HG03457 (cell line): ENCODE results near the gene BRPF3.

Experiments
- ATAC-seq: cut with Tn5 transposase; IDR thresholded peaks from one replicate; pipeline ENCODE4 v1.9.1; 2021; ENCODE audit warnings: moderate number of reproducible peaks; ENCODE audit not compliant: unreplicated experiment

Gene BRPF3

DNA sequence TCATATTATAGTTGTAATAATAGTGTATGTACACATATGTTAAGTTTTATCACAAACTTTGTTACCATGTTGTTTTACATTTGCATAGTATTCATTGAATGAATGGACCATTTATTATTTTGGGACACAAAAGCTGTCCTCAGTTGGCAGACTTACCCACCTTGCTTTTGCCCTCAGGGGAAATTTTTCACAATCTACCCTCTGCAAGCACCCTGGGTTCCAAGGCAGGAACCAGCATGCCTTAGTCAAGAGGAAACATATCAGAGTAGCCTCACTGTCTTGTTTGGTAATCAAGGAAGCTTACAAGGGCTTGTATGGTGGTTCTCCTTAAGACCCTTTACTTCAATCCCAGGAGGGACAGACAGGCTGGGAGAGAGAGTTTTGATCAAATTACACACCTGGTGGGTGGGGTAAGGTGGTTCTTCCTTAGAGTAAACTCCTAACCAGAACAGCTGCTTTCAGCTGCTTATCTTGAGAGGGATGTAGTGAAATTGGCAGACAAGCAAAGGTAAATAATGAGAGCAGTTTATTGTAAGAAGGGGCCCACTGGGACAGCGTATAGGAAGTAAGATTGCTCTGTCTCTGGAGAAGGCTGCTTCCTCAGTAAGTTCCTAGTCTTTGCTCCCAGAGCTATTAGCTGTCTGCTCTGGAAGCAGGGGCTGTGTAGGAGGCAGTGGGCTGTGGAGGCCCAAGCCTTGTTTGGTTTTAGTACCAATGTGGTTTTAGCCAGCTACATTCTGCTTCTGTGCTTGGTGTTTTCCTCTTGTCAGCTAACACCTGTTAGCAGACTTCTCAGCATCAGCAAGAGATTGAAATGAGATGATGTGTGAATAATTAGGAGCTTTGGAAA is 31.1 kb downstream of the BRPF3 start:
- no peak for ATAC-seq

DNA sequence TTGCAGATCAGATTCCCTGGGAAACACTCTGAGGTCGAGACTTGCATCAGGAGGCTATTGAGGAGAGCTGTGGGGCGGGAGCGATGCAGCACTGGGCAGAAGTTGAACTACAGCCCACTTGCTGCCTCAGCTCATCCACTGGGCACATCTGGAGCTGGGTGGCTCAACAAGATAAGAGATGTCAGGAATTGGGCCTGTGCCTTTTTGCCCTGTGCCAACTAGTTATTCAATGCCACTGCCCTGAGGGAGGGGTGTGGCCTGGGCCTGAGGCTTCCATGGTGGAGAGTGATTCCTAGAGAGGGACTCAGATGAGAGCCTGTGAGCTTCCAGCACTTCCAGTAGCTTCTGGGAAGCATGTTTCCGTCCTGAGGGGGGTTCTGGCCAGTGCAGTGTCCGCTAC is 32.7 kb downstream of the BRPF3 start:
- no peak for ATAC-seq

- ATAC-seq = no peak
Observed at GRCh38 chr6:36230371-36230770, 33.8 kb downstream of the BRPF3 start.

GRCh38 chr6:36232172-36232571 is 35.6 kb downstream of the BRPF3 start:
- no peak for ATAC-seq

DNA sequence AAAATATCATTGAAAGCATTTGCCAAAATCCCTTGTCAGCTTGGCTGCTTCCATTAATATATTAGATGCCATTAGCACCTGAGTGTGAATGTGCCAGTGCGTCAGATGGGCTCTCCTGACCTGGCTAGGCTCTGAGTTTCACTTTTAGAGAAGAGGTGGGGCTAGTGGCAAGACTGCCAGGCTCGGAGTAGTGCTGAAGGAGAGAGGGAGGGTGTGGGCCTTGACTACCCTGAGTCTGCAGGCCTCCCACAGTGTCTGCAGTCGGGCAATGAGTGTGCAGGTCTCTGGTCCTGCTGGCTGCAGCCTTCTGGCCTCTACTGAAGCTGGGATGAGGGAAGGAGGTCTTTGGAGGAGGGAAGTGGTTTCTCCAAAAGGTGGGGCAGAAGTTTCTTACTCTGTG is 38.8 kb downstream of the BRPF3 start:
- no peak for ATAC-seq

DNA sequence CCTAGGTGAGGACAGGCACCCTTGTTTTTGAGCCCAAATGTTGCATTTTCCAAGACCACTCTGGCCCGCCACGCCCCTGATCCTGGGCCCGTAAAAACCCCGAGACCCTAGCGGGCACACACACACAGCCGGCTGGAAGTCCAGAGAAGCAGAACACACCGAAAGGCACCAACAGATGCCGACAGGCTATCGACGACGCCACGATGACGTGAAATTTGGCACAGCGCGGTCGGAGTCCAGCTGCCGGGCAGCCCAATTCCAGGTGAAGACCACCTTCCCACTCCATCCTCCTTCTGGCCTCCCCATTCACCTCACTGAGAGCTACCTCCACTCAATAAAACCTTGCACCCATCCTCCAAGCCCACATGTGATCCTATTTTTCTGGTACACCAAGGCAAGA is 39.3 kb downstream of the BRPF3 start:
- no peak for ATAC-seq

DNA sequence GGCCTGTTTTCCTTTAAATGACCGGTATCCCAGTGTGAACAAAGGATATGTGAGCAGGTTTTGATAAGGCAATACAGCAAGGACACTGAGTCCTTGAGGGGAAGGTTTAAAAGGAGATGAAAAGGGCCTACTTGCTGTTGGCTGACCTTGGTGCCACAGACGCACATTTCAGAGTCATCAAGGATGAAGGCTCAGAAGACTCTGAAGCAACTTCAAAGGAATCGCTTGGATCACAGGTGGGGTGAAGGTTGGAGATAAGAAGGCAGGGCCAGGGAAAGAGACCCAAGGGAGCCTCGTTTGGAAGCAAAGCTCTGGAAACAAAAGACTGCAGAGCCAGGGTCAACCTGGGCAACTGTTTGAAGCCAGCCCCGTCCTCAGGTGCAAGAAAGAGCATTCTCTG is 43.2 kb downstream of the BRPF3 start:
- ATAC-seq = no peak

DNA sequence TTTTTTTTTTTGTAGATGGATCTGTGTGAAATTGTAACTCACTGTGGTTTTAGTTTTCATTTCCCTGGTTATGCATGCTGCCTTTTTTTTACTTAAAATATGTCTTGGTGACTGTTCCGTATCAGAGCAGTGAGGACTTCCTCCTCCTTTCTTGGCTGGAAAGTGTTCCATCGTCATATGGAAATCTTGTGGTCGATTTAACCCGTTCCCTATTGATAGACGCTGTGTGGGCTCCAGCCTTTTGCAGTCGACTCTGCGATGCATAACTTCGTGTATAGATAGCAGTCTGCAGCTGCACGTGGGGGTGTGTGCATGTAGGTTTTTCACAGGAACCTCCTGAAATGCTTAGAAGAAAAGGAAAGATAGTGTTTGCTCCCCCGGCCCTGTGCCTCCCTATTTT is 45.2 kb downstream of the BRPF3 start:
- no peak for ATAC-seq

DNA sequence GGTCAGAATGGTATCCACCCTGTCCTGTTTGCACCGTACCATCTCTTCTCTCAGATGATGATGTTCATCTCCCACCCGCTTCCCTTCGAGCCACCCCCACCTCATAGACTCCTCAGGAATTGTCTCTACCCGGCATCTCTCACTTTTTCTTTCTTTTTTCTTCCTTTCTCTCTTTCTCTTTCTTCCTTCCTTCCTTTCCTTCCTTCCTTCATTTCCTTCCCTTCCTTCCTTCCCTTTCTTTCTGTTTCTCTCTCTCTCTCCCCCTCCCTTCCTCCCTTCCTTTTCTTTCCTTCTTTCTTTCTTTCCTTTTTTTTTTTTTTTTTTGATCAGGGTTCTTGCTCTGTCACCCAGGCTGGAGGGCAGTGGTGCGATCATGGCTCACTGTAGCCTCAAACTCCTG is 45.6 kb downstream of the BRPF3 start:
- no peak for ATAC-seq

DNA sequence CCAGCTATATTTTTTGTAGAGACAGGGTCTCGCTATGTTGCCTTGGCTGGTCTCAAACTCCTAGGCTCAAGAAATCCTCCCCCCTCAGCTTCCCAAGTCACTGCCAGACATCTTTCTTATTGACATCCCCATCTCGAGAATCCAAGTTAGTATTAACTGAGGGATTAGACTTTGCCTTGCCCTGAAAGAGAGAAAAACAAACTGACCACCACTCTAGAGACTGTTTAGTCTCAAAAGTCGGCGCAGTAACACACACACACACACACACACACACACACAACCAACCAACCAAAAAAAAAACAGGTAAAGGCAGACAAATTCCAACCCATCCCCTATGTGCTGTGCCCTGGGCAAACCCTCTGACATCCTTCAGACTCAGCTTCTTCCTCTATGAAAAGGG is 46.1 kb downstream of the BRPF3 start:
- no peak for ATAC-seq

DNA sequence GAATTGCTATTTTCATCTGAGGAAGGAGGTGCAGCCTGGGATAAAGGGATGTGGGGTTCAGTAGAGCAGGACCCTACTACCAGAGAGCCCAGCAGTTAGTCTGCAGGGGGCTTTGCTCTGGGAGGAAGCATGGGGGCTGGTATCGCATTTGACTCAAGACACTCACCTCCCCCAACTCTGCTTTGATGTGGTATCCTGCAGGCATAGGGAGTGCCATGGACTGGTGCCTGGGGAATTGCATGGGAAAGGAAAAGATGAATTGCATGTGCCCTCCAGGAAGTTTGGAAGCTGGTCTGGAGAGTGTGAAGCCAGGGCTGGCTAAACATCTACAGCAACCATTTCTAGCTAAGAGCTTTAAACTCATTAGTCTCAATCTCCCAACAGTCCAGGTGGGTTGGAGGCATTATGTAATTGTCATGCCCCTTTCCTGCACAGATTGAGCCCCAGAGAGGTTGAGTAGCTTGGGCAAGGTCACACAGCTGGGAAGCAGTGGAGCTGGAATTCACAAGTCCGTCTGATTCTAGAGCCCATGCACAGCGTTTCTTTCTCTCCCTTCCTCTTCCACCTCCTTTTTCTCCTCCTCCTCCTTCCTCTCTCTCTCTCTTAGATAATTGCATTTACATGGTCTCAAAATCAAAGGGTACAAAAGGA is 47.1 kb downstream of the BRPF3 start:
- no peak for ATAC-seq

DNA sequence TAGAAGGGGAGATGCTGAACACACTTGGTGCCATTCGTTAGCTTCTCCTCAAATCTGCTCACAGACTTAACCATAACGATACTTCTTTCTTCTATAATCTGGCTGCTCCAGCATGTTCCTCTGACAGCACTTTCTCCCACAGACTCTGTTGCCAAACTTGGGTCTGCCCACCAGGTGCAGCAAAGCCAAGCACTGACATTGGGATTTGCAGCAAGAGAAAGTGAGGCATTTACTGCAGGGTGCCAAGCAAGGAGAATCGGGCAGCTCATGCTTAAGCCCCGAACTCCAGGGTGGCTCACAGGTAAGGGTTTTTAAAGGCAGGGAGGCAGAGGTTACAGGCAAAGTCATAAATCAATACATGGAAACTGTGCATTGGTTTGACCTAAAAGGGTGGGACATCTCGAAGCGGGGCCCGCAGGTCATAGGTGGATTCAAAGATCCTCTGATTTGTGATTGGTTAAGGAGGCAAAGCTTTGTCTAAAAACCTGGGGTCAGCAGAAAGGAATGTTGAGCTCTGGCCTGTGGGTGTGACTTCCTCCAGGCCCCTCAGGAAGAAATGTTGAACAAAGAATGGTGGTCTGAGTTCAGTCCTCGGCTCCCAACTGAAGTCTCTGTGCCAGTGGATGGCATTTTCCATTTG is 48.2 kb downstream of the BRPF3 start:
- no peak for ATAC-seq

GRCh38 chr6:36245572-36246061 is 49.1 kb downstream of the BRPF3 start:
- ATAC-seq = no peak

DNA sequence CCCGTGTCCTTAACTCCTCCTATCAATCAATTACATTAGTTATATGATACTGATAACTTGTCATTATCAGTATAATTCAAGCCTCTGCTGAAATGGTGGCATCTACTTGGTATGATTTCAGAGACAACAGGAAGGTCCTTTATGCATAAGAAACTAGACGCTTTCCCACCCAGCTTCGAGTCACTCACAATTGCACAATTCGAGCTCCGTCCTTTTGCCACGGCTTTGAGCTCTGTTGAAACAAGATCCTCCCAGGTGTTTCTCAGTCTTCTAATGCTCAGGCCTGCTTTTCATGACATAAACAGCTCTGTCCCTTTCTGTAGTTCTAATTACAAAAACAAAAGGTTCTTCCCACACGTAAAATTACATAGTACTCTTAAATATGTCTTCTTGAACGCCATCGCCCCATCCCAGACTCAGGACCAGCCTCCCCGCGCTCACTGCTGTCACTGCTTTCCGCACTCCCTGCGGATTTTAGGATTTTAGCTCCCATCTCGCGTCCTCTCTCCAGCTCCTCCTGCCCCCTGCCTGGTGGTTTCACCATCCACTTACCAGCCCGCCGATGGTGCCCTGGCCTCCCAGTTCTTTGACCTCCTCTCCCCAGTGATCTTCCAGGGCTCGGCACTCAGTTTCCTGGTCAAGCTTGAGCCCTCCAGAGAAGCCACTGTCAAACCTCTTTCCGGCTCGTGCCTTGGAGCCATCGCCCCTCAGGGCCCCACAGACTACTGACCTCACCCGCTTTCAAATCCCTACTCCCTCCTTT is 50.1 kb downstream of the BRPF3 start:
- ATAC-seq = no peak

DNA sequence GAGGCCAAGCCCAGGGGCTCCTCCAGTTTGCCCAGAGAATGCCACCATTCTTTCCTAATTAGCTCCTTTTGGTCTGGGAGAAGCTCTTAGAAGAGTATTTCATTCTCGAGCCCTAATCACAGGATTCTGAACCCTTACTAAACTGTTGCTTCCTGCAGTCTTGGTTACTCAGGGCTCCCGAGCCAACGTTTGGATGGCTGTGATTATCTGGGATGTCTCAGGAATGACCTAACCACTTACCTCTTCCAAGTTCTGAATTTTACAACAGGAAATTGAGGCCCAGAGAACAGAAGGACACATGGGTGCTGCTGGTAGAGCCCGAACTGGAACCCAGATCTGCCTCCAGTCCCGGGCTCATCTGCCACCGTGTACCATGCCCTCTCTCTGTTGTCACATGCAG is 51.1 kb downstream of the BRPF3 start:
- ATAC-seq = no peak

GRCh38 chr6:36248980-36249379 is 52.4 kb downstream of the BRPF3 start:
- ATAC-seq = no peak

GRCh38 chr6:36249536-36249935 is 53.0 kb downstream of the BRPF3 start:
- no peak for ATAC-seq

DNA sequence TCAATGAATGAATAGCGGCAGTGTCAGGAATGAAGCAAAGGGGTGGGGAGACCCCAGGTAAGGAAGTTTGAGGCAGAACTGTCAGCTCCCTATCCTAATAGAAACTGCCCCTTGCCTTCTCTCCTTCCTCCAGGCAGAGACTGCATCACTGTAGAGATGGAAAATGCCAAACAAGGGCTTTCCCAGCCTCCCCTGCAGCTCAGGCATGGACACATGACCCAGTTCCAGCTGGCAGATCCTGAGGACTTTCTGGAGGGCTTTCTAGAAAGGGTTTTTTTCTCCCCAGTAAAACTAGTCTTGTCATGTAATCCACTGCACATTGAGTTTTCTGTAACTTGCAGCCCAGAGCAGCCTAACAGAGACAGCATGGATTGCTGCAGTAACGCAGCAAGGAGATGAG is 55.5 kb downstream of the BRPF3 start:
- no peak for ATAC-seq

DNA sequence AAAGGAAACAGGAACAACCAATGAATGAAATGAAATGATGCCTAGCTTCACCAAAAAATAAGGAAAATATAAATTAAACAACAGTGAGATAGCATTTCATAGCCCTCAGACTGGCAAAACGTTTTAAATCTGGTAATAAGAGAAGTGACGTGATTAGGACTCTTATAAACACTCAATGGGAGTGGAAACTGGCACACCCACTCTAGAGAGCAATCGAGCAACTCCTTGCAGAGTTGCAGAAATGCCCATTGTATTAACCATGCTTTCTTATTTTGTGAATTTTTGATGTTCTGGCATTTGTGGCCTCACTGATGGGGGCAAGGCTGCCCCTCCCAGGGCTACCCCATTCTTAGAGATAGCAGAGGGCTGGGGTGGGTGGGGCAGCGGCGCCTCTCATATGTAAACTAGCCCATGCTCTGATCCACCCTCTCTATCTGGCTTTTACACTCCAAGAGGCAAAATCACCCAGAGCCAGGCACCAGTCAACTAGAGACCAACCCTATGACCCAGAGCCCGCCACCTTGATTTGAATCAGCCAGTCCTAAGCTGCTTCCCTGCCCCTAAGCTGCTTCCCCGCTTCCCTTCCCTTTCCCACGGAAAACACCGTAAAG is 67.0 kb downstream of the BRPF3 start:
- no peak for ATAC-seq

GRCh38 chr6:36265744-36266143 is 69.2 kb downstream of the BRPF3 start:
- no peak for ATAC-seq
